ENCODE measurements around the gene EFNA3. TPM values are rescaled to one million over a fixed set of nuclear protein-coding genes. Genes with fewer than 3 reads are reported as not detected.
"Not testable (repeated sequence)": the region's sequence is repeated elsewhere in the genome, so short reads cannot be mapped to it uniquely, and the experiment has no call there.

EFNA3 gene
- total RNA-seq, 1 experiment from 2014 or later = 15.7 TPM

- H3K9me3 ChIP-seq (ENCODE audit: low read length) = no peaks in the 10 kb centered on the region
- no peaks in the 10 kb centered on the region for H3K79me2 ChIP-seq (ENCODE audit: low read length)
- no peak overlapping the region for H2AFZ ChIP-seq (ENCODE audit: low read length)
- DNase-seq = no peak
- H3K9ac ChIP-seq (ENCODE audit: low read length) = no peak overlapping the region
- no peaks in the 10 kb centered on the region for H3K27me3 ChIP-seq (ENCODE audit: low read length)
- no peak overlapping the region for H3K4me3 ChIP-seq (ENCODE audit: low read length)
- H4K20me1 ChIP-seq (ENCODE audit: insufficient read depth, low read depth, low read length) = no peaks in the 10 kb centered on the region
- H3K27ac ChIP-seq (ENCODE audit: low read length) = no peak overlapping the region
- no peaks in the 10 kb centered on the region for H3K9me2 ChIP-seq (replicated peaks; ENCODE audit: insufficient read depth, low read length)
- no peaks in the 10 kb centered on the region for H3K36me3 ChIP-seq (ENCODE audit: insufficient read depth, low read length)
- no peak overlapping the region for H3K4me2 ChIP-seq (ENCODE audit: low read depth, low read length, poor library complexity, severe bottlenecking)
- H3K4me1 ChIP-seq (ENCODE audit: low read length) = no peaks in the 10 kb centered on the region
Observed at GRCh38 chr1:155113450-155113980, 34.9 kb downstream of the EFNA3 start.

- Histone ChIP-seq H3K36me3 (ENCODE audit: insufficient read depth, low read length) (no peaks in the 10 kb centered on the region), H3K4me3 (ENCODE audit: low read length) (no peak overlapping the region), H3K9ac (ENCODE audit: low read length) (no peak overlapping the region), H3K9me2 (replicated peaks; ENCODE audit: insufficient read depth, low read length) (no peaks in the 10 kb centered on the region), H3K27me3 (ENCODE audit: low read length) (no peaks in the 10 kb centered on the region), H3K27ac (ENCODE audit: low read length) (no peak overlapping the region), H2AFZ (ENCODE audit: low read length) (no peak overlapping the region), H3K4me1 (ENCODE audit: low read length) (no peaks in the 10 kb centered on the region), H3K4me2 (ENCODE audit: low read depth, low read length, poor library complexity, severe bottlenecking) (no peak overlapping the region), H3K9me3 (ENCODE audit: low read length) (no peaks in the 10 kb centered on the region), H3K79me2 (ENCODE audit: low read length) (no peaks in the 10 kb centered on the region), H4K20me1 (ENCODE audit: insufficient read depth, low read depth, low read length) (no peaks in the 10 kb centered on the region)
- DNase-seq = no peak
Observed at GRCh38 chr1:155116113-155116764, 37.6 kb downstream of the EFNA3 start.

- H3K4me3 ChIP-seq (ENCODE audit: low read length) = no peak overlapping the region
- no peaks in the 10 kb centered on the region for H3K4me1 ChIP-seq (ENCODE audit: low read length)
- H3K9me3 ChIP-seq (ENCODE audit: low read length) = no peaks in the 10 kb centered on the region
- no peaks in the 10 kb centered on the region for H3K36me3 ChIP-seq (ENCODE audit: insufficient read depth, low read length)
- H3K27me3 ChIP-seq (ENCODE audit: low read length) = no peaks in the 10 kb centered on the region
- H3K27ac ChIP-seq (ENCODE audit: low read length) = no peak overlapping the region
- H4K20me1 ChIP-seq (ENCODE audit: insufficient read depth, low read depth, low read length) = no peaks in the 10 kb centered on the region
- no peaks in the 10 kb centered on the region for H3K9me2 ChIP-seq (replicated peaks; ENCODE audit: insufficient read depth, low read length)
- H3K79me2 ChIP-seq (ENCODE audit: low read length) = no peaks in the 10 kb centered on the region
- H3K4me2 ChIP-seq (ENCODE audit: low read depth, low read length, poor library complexity, severe bottlenecking) = no peak overlapping the region
- H3K9ac ChIP-seq (ENCODE audit: low read length) = no peak overlapping the region
- DNase-seq = no peak
- no peak overlapping the region for H2AFZ ChIP-seq (ENCODE audit: low read length)
Observed at GRCh38 chr1:155117610-155118009, 39.0 kb downstream of the EFNA3 start.

GRCh38 chr1:155118090-155118489 is 39.5 kb downstream of the EFNA3 start:
- H4K20me1 ChIP-seq (ENCODE audit: insufficient read depth, low read depth, low read length); H3K4me3 ChIP-seq (ENCODE audit: low read length); H3K4me1 ChIP-seq (ENCODE audit: low read length); H3K36me3 ChIP-seq (ENCODE audit: insufficient read depth, low read length); H3K9me3 ChIP-seq (ENCODE audit: low read length); H3K9me2 ChIP-seq (replicated peaks; ENCODE audit: insufficient read depth, low read length); H3K79me2 ChIP-seq (ENCODE audit: low read length); H3K27ac ChIP-seq (ENCODE audit: low read length); H3K4me2 ChIP-seq (ENCODE audit: low read depth, low read length, poor library complexity, severe bottlenecking); H3K27me3 ChIP-seq (ENCODE audit: low read length); H2AFZ ChIP-seq (ENCODE audit: low read length); H3K9ac ChIP-seq (ENCODE audit: low read length); DNase-seq: not testable (repeated sequence)

GRCh38 chr1:155120253-155120652 is 41.6 kb downstream of the EFNA3 start:
- Histone ChIP-seq H3K4me1 (ENCODE audit: low read length) (no peaks in the 10 kb centered on the region), H3K79me2 (ENCODE audit: low read length) (no peaks in the 10 kb centered on the region), H3K4me3 (ENCODE audit: low read length) (no peak overlapping the region), H3K9ac (ENCODE audit: low read length) (no peak overlapping the region), H3K9me3 (ENCODE audit: low read length) (no peaks in the 10 kb centered on the region), H2AFZ (ENCODE audit: low read length) (no peak overlapping the region), H4K20me1 (ENCODE audit: insufficient read depth, low read depth, low read length) (no peaks in the 10 kb centered on the region), H3K36me3 (ENCODE audit: insufficient read depth, low read length) (no peaks in the 10 kb centered on the region), H3K9me2 (replicated peaks; ENCODE audit: insufficient read depth, low read length) (no peaks in the 10 kb centered on the region), H3K4me2 (ENCODE audit: low read depth, low read length, poor library complexity, severe bottlenecking) (no peak overlapping the region), H3K27ac (ENCODE audit: low read length) (no peak overlapping the region), H3K27me3 (ENCODE audit: low read length) (no peaks in the 10 kb centered on the region)
- DNase-seq = no peak

GRCh38 chr1:155121249-155121648 is 42.6 kb downstream of the EFNA3 start:
- H2AFZ ChIP-seq (ENCODE audit: low read length) = no peak overlapping the region

GRCh38 chr1:155122308-155122707 is 43.7 kb downstream of the EFNA3 start:
- H2AFZ ChIP-seq (ENCODE audit: low read length) = no peak overlapping the region
- peaks cover 8% of the 10 kb centered on the region for H3K4me1 ChIP-seq (ENCODE audit: low read length)
- no peaks in the 10 kb centered on the region for H3K9me2 ChIP-seq (replicated peaks; ENCODE audit: insufficient read depth, low read length)

More at GRCh38 chr1:155121249-155121648, 42.6 kb downstream of the EFNA3 start:
- H3K9me2 ChIP-seq (replicated peaks; ENCODE audit: insufficient read depth, low read length) = no peaks in the 10 kb centered on the region
- no peaks in the 10 kb centered on the region for H3K4me1 ChIP-seq (ENCODE audit: low read length)
- H3K79me2 ChIP-seq (ENCODE audit: low read length) = no peaks in the 10 kb centered on the region
- no peak overlapping the region for H3K27ac ChIP-seq (ENCODE audit: low read length)
- no peaks in the 10 kb centered on the region for H3K27me3 ChIP-seq (ENCODE audit: low read length)
- H3K9ac ChIP-seq (ENCODE audit: low read length) = no peak overlapping the region
- DNase-seq = no peak
- no peak overlapping the region for H3K4me2 ChIP-seq (ENCODE audit: low read depth, low read length, poor library complexity, severe bottlenecking)
- H3K36me3 ChIP-seq (ENCODE audit: insufficient read depth, low read length) = no peaks in the 10 kb centered on the region
- no peaks in the 10 kb centered on the region for H3K9me3 ChIP-seq (ENCODE audit: low read length)
- H3K4me3 ChIP-seq (ENCODE audit: low read length) = no peak overlapping the region
- H4K20me1 ChIP-seq (ENCODE audit: insufficient read depth, low read depth, low read length) = no peaks in the 10 kb centered on the region

GRCh38 chr1:155123801-155124200 is 45.2 kb downstream of the EFNA3 start:
- Histone ChIP-seq H4K20me1 (ENCODE audit: insufficient read depth, low read depth, low read length) (no peaks in the 10 kb centered on the region), H3K4me1 (ENCODE audit: low read length) (peaks cover 21% of the 10 kb centered on the region), H3K4me3 (ENCODE audit: low read length) (no peak overlapping the region), H3K79me2 (ENCODE audit: low read length) (no peaks in the 10 kb centered on the region), H3K27me3 (ENCODE audit: low read length) (no peaks in the 10 kb centered on the region), H3K27ac (ENCODE audit: low read length) (no peak overlapping the region), H2AFZ (ENCODE audit: low read length) (no peak overlapping the region), H3K36me3 (ENCODE audit: insufficient read depth, low read length) (no peaks in the 10 kb centered on the region), H3K9ac (ENCODE audit: low read length) (no peak overlapping the region), H3K9me2 (replicated peaks; ENCODE audit: insufficient read depth, low read length) (no peaks in the 10 kb centered on the region), H3K4me2 (ENCODE audit: low read depth, low read length, poor library complexity, severe bottlenecking) (no peak overlapping the region), H3K9me3 (ENCODE audit: low read length) (no peaks in the 10 kb centered on the region)
- no peak for DNase-seq

More at GRCh38 chr1:155122308-155122707, 43.7 kb downstream of the EFNA3 start:
- Histone ChIP-seq H3K9me3 (ENCODE audit: low read length) (no peaks in the 10 kb centered on the region), H3K36me3 (ENCODE audit: insufficient read depth, low read length) (no peaks in the 10 kb centered on the region), H3K9ac (ENCODE audit: low read length) (no peak overlapping the region), H3K27ac (ENCODE audit: low read length) (no peak overlapping the region), H3K4me2 (ENCODE audit: low read depth, low read length, poor library complexity, severe bottlenecking) (no peak overlapping the region), H3K79me2 (ENCODE audit: low read length) (no peaks in the 10 kb centered on the region), H3K27me3 (ENCODE audit: low read length) (no peaks in the 10 kb centered on the region), H4K20me1 (ENCODE audit: insufficient read depth, low read depth, low read length) (no peaks in the 10 kb centered on the region), H3K4me3 (ENCODE audit: low read length) (no peak overlapping the region)
- DNase-seq = no peak

All from Karpas-422 (cell line).